GM21528 (cell line): ENCODE measurements around the gene NDRG4.

ENCODE experiments used
- ATAC-seq: cut with Tn5 transposase; IDR thresholded peaks from one replicate; pipeline ENCODE4 v1.9.1; 2021; ENCODE audit warnings: mild to moderate bottlenecking, moderate library complexity; ENCODE audit not compliant: unreplicated experiment, low FRiP score

NDRG4 gene

DNA sequence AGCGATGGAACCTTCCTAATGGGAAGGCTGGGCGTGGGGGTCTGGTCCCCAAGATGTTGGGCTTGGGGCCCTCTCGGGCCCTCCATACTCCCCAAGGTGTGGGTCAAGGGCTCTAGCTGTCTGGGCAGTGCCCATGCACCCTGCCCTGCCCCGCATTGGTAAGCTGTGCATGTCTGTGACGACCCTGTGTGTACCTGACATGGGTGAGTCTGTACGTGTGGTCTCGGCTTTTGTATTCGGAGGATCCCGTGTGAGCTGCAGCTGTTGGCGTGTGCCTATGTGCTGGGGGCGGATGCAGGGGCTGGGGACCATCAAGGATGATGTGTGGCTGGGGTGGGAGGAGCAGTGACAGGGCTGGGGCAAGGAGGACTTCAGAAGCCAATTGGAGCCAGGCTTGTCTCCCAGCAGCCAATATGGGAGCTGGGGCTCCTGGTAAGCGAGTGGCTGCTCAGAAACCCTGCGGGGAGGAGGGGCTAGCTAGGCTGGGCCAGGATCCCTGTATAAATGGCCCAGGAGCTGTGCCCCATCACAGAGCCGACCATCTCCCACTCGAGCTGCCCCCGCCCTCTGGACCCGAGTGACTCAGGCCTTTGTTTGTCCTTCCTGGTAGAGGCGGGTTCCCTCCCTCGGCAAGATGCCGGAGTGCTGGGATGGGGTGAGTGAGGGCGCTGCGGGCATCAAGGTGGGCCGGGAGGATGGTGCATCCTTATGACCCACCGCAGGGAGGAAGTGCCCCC lies at the start of gene NDRG4:
TSS of gene NDRG4 (plus strand) at position 529 of the 737 bp plus-strand sequence. CDS start at position 635, 106 bp downstream.
- no peak for ATAC-seq

DNA sequence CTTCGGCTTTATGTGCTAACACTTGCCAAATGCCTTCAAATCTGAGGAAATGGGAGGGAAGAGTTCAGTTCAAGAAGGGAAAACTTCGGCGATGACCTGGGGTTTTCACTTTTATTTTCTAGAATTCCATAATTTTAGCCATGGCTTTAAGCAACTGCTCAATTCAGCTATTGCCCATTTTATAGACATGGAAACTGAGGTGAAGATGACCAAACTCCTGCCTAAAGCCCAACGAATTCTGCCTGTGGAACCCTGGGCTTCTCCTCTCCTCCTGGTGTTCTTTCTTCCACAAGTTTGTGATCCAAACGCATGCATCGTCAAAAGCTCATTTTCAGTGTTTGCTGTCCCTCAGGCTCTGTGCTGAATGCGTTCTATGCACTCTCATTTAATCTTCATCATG lies 49.4 kb upstream of the NDRG4 start:
- ATAC-seq = no peak

DNA sequence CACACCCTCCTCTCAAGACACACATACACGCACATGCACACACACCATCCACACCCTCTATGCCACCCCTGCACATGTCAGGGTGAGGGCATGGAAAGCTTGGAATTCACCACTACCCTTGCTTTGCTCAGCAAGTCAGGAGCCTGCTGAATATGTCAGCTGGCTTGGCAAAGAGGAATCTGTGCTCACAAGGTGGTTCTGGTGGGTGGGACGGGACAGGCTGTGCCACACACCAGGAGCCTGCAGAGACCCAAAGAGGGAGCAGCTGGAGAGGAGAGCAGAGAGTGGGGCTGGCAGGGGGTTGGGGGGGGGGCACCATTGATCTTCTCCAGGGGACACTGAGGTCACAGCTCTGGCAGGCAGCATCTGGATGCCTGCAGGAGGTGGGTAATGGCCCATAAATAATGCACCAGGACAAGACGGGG lies 48.7 kb upstream of the NDRG4 start:
- no peak for ATAC-seq

DNA sequence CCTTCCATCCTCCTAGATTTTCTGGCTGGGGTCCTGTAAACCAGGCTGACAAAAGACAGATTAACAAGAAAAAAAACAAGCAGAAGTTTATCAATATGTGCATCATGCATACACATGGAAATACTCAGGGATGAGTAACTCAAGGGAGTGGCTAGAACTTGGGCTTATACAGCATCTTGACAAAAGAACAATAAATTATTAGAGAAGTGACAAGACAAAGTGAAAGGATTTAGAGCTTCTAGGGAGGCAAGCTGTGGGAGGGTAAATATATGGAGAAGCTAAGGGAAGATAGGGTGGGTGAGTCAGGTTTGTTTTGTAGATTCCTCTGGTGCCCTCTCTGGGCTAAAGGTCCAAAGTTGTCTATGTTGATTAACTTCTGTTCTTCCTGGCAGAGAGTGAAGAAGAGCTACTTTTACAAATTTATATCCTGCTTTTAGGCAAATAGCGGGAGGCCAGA lies 48.0 kb upstream of the NDRG4 start:
- no peak for ATAC-seq

GRCh38 chr16:58452640-58453039 lies 47.3 kb upstream of the NDRG4 start:
- ATAC-seq = no peak

DNA sequence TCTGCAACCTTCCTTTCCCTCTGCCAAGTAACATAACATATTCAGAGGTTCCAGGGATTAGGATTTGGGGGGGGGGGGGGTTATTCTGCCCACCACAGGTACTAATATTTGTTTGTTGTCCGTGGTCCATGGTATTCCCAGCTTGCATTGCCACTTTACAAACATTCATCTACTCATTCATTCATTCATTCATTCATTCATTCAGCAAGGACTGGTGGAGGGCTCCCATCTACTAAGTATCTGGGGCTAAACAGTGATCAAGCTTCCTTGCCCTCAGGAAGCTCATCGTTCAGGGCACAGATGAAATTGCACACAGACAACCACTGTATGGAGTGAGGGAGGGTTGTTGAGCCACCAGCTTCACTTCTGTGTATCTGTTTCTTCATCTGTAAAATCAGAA lies 45.8 kb upstream of the NDRG4 start:
- no peak for ATAC-seq

GRCh38 chr16:58454856-58455255 lies 45.1 kb upstream of the NDRG4 start:
- no peak for ATAC-seq

DNA sequence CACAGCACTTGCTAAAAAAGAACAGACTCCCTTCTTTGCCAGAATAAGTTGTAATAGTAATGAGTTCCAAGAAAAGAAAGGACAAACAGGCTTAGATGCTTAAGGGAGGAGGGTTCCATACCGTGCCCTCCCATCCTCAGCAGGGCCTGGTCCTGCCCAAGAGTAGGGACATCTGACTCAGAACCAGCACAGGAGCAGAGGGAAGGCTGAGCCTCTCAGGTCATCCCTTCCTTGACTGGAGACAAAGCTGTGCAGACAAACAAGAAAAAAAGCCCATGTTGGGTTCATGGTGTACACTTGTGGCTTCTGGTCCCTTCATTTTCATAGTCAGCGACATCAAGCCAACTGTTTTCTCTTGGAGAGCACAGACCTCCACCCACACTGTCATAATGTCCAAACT lies 44.2 kb upstream of the NDRG4 start:
- no peak for ATAC-seq

GRCh38 chr16:58456193-58456592 lies 43.8 kb upstream of the NDRG4 start:
- no peak for ATAC-seq

- no peak for ATAC-seq
Observed at GRCh38 chr16:58458606-58459343, 41.2 kb upstream of the NDRG4 start.

GRCh38 chr16:58459344-58460218 lies 40.4 kb upstream of the NDRG4 start:
- ATAC-seq = no peak

- ATAC-seq = no peak
Observed at GRCh38 chr16:58460219-58460610, 39.7 kb upstream of the NDRG4 start.

GRCh38 chr16:58461056-58461455 lies 38.9 kb upstream of the NDRG4 start:
- ATAC-seq = no peak

GRCh38 chr16:58461640-58462039 lies 38.3 kb upstream of the NDRG4 start:
- ATAC-seq = no peak

GRCh38 chr16:58462089-58462488 lies 37.9 kb upstream of the NDRG4 start:
- ATAC-seq = no peak

DNA sequence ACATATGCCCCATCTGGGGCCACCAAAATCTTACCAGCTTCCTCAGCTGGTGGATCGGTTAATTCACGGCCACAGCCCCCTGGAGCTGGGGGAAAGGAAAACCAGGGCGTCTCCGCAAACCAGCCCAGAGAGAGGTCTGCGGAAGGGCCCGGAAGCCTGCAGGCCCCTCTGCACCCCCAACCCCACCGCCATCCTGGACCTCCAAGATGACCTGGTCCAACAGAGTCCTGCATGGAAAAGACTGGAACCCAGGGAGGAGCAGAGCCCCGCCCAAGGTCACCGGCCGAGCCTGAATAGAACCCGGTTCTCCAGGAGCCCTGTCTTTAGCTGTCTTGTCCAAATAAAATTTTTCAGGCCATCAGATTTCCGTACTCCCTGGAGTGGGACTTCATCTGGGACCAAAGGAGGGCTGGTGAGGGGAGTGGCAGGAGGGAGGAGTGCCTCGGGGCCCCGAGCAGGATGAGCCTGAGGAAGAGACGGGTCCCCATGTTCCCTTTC lies 37.4 kb upstream of the NDRG4 start:
- ATAC-seq = no peak

DNA sequence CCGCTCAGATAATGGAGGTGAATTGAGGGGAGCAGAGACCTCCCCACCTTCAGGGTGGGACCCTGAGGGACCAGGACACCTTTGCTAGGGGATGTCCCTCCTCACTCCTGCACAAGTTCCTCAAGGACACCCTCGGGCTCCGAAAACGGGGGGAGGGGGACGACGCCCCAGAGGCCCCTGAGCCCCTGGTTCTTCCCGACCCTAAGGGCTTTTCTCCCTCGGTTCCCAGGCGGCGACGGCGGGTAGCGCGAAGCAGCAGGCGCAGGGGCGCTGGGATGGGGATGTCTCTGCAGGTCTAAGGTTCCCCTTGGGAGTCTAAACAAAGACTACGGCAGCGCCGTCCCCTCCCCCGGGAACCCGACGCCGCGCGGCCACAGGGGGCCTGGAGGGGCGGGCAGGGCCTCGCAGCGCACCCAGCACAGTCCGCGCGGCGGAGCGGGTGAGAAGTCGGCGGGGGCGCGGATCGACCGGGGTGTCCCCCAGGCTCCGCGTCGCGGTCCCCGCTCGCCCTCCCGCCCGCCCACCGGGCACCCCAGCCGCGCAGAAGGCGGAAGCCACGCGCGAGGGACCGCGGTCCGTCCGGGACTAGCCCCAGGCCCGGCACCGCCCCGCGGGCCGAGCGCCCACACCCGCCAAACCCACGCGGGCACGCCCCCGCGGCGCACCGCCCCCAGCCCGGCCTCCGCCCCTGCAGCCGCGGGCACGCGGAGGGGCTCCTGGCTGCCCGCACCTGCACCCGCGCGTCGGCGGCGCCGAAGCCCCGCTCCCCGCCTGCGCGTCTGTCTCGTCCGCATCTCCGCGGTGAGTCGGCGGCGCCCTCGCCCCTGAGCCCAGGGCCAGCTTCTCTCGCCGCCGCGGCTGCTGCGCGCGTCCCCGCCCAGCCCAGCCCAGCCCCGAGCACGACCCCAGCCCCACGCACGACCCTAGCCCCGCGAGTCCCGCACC lies 36.7 kb upstream of the NDRG4 start:
- no peak for ATAC-seq

GRCh38 chr16:58464047-58464915 lies 35.7 kb upstream of the NDRG4 start:
- no peak for ATAC-seq
